GDM1 (cell line): Measurements from ENCODE around the gene FAM9C.

Experiments used
- DNase-seq: peaks from one replicate; lab custom pipeline; 2025; lab: John Stamatoyannopoulos, UW

FAM9C gene

GRCh38 chrX:13007519-13008188 lies 36.8 kb downstream of the FAM9C start:
- no peak for DNase-seq

- no peak for DNase-seq
Measured at GRCh38 chrX:13005661-13006473, 38.6 kb downstream of the FAM9C start.

GRCh38 chrX:13001961-13002671 lies 42.3 kb downstream of the FAM9C start:
- no peak for DNase-seq

- no peak for DNase-seq
Measured at GRCh38 chrX:13001097-13001496, 43.3 kb downstream of the FAM9C start.

- DNase-seq = no peak
Measured at GRCh38 chrX:13000301-13000811, 44.1 kb downstream of the FAM9C start.

GRCh38 chrX:12999422-12999821 lies 45.0 kb downstream of the FAM9C start:
- no peak for DNase-seq

- no peak for DNase-seq
Measured at GRCh38 chrX:12997906-12998687, 46.3 kb downstream of the FAM9C start.

- no peak for DNase-seq
Measured at GRCh38 chrX:12996934-12997435, 47.4 kb downstream of the FAM9C start.

GRCh38 chrX:12994321-12994720 lies 50.1 kb downstream of the FAM9C start:
- no peak for DNase-seq

- no peak for DNase-seq
Measured at GRCh38 chrX:12993826-12994225, 50.6 kb downstream of the FAM9C start.

- no peak for DNase-seq
Measured at GRCh38 chrX:12992544-12993118, 51.8 kb downstream of the FAM9C start.

GRCh38 chrX:12991575-12991974 lies 52.8 kb downstream of the FAM9C start:
- no peak for DNase-seq

GRCh38 chrX:12989461-12989860 lies 55.0 kb downstream of the FAM9C start:
- DNase-seq = no peak

- DNase-seq = no peak
Measured at GRCh38 chrX:12988797-12989196, 55.6 kb downstream of the FAM9C start.

- no peak for DNase-seq
Measured at GRCh38 chrX:12987900-12988594, 56.4 kb downstream of the FAM9C start.

GRCh38 chrX:12987340-12987739 lies 57.1 kb downstream of the FAM9C start:
- DNase-seq = no peak

GRCh38 chrX:12986886-12987285 lies 57.5 kb downstream of the FAM9C start:
- no peak for DNase-seq

GRCh38 chrX:12986164-12986779 lies 58.1 kb downstream of the FAM9C start:
- DNase-seq = no peak
